ENCODE results near the gene MRPS22. TPM values are rescaled to one million over a fixed set of nuclear protein-coding genes. Genes with fewer than 3 reads are reported as not detected.

The MRPS22 gene
- total and polyA plus RNA-seq, 2 of the 13 experiments (the other 11 are each of a cell fraction or from before 2014, with no cell fraction given) = 52.7 to 113 TPM

DNA sequence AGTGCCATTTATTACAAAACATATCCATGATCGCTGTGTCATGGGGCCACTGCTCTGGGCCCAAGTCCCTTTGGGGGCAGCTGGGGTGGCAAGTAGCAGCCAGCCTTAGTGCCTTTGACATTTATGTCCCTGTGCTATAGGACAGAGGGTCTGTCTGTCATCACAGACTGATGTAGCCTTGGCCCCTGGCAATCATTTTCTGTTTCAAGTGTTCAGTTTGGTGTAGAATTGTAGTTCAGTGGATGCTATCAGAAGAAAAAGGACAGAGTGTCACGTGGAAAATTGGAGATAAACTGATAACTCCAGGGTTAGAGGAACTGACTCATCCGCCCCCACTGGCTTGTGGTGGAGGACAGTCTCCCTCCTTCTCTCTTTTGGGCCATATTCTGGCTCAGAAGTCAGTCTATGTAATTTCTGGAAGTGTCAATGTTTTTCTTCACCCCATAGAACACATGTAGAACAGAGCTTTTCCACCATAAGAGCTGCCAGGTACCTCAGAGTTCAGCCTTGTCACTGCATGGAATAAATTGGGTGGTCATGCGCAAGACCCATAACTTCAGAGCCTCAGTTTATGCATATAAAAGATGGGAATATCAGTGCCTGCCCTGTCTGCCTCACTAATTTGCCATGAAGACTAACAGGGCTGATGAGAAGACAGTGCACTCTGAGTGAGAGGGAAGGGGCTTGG is 4.5 kb upstream of the MRPS22 start:
- H3K4me1 ChIP-seq (ENCODE audit: insufficient read depth, low read length) = 0 out of 2 replicates have a peak, but pooled peaks cover 6% of the 10 kb centered on the region
- 30% methylated on average over 4 of the region's 4 CpGs for WGBS (ENCODE audit: low lambda C conversion rate)
- no peak overlapping the region for H2AFZ ChIP-seq (ENCODE audit: low read length)
- H3K4me2 ChIP-seq (ENCODE audit: low read depth, low read length) = no peak overlapping the region
- H3K9ac ChIP-seq (ENCODE audit: insufficient read depth, low read depth, low read length) = no peak overlapping the region
- ChIA-PET POLR2A (no interaction called here), CTCF (ENCODE audit: low intra/inter-chr PET ratio, low total read pairs) (no interaction called here)
- no peak overlapping the region for H3K4me3 ChIP-seq (replicated peaks in 1 of 3; ENCODE audit: insufficient read depth in 1 of 3, low read depth in 2 of 3, low read length in 3 of 3)
- ATAC-seq (no peak), FAIRE-seq (no peak), DNase-seq (ENCODE audit: low spot score) (no peak)
- H3K27ac ChIP-seq (ENCODE audit: extremely low read length, insufficient read depth, low read length) = no peak overlapping the region
- no peaks in the 10 kb centered on the region for H3K9me3 ChIP-seq (ENCODE audit: low read length)
- no peaks in the 10 kb centered on the region; a peak in 1 of 5 replicates for H3K27me3 ChIP-seq (ENCODE audit: control insufficient read depth in 1 of 2, insufficient read depth in 2 of 2, low read length in 2 of 2)
- no TSS peak for BruUV-seq (replicated peaks)
- peaks cover 4% of the 10 kb centered on the region for H3K79me2 ChIP-seq (ENCODE audit: insufficient read depth, low read length)
- no peaks in the 10 kb centered on the region for H3K36me3 ChIP-seq (replicated peaks in 1 of 2; ENCODE audit: control insufficient read depth in 1 of 2, insufficient read depth in 2 of 2, low read length in 2 of 2)
- in situ Hi-C loops (cut with HindIII; ENCODE audit: extremely low pct_ligation_motif_present, low pct_unique_long_range_greater_than_20kb) (no loop called here), intact Hi-C loops (cut with micrococcal nuclease; ENCODE audit: unreplicated experiment) (no loop called here)
- no peaks in the 10 kb centered on the region for H4K20me1 ChIP-seq (ENCODE audit: insufficient read depth, low read length)
- TF ChIP-seq, protein P1, sequence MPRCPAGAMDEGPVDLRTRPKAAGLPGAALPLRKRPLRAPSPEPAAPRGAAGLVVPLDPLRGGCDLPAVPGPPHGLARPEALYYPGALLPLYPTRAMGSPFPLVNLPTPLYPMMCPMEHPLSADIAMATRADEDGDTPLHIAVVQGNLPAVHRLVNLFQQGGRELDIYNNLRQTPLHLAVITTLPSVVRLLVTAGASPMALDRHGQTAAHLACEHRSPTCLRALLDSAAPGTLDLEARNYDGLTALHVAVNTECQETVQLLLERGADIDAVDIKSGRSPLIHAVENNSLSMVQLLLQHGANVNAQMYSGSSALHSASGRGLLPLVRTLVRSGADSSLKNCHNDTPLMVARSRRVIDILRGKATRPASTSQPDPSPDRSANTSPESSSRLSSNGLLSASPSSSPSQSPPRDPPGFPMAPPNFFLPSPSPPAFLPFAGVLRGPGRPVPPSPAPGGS (CRISPR knock-in tag; IDR thresholded peaks at IDR 0.05) = no peak
- TF ChIP-seq ZNF496 (CRISPR knock-in tag; IDR thresholded peaks at IDR 0.05; ENCODE audit: insufficient replicate concordance) = no peak
- no peak for TF ChIP-seq PTBP1 (IDR thresholded peaks at IDR 0.05; ENCODE audit: low read depth, low read length, poor library complexity, severe bottlenecking)
- TF ChIP-seq NR2F2 (IDR thresholded peaks at IDR 0.05; ENCODE audit: borderline replicate concordance, low read depth) = no peak
- TF ChIP-seq RORA (CRISPR knock-in tag; IDR thresholded peaks at IDR 0.05) = no peak
- no peak for TF ChIP-seq ZNF263 (CRISPR knock-in tag; IDR thresholded peaks at IDR 0.05)
- TF ChIP-seq CEBPZ (IDR thresholded peaks at IDR 0.05; ENCODE audit: low read length) = no peak
- TF ChIP-seq, protein P2, sequence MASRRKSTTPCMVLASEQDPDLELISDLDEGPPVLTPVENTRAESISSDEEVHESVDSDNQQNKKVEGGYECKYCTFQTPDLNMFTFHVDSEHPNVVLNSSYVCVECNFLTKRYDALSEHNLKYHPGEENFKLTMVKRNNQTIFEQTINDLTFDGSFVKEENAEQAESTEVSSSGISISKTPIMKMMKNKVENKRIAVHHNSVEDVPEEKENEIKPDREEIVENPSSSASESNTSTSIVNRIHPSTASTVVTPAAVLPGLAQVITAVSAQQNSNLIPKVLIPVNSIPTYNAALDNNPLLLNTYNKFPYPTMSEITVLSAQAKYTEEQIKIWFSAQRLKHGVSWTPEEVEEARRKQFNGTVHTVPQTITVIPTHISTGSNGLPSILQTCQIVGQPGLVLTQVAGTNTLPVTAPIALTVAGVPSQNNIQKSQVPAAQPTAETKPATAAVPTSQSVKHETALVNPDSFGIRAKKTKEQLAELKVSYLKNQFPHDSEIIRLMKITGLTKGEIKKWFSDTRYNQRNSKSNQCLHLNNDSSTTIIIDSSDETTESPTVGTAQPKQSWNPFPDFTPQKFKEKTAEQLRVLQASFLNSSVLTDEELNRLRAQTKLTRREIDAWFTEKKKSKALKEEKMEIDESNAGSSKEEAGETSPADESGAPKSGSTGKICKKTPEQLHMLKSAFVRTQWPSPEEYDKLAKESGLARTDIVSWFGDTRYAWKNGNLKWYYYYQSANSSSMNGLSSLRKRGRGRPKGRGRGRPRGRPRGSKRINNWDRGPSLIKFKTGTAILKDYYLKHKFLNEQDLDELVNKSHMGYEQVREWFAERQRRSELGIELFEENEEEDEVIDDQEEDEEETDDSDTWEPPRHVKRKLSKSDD (CRISPR knock-in tag; IDR thresholded peaks at IDR 0.05; ENCODE audit: low read depth) = no peak
- TF ChIP-seq PHF20 (CRISPR knock-in tag; IDR thresholded peaks at IDR 0.05) = no peak
- TF ChIP-seq ZNF180 (CRISPR knock-in tag; IDR thresholded peaks at IDR 0.05; ENCODE audit: borderline replicate concordance, low read depth) = no peak
- TF ChIP-seq, protein P3, sequence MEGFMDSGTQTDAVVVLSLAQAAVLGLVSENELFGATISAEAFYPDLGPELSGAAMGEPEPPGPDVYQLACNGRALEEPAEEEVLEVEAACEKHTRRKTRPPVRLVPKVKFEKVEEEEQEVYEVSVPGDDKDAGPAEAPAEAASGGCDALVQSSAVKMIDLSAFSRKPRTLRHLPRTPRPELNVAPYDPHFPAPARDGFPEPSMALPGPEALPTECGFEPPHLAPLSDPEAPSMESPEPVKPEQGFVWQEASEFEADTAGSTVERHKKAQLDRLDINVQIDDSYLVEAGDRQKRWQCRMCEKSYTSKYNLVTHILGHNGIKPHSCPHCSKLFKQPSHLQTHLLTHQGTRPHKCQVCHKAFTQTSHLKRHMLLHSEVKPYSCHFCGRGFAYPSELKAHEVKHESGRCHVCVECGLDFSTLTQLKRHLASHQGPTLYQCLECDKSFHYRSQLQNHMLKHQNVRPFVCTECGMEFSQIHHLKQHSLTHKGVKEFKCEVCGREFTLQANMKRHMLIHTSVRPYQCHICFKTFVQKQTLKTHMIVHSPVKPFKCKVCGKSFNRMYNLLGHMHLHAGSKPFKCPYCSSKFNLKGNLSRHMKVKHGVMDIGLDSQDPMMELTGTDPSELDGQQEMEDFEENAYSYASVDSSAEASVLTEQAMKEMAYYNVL (CRISPR knock-in tag; IDR thresholded peaks at IDR 0.05; ENCODE audit: borderline replicate concordance) = no peak
- TF ChIP-seq MTA1 (CRISPR knock-in tag; IDR thresholded peaks at IDR 0.05; ENCODE audit: borderline replicate concordance) = no peak
- no peak for TF ChIP-seq MTF2 (CRISPR knock-in tag; IDR thresholded peaks at IDR 0.05; ENCODE audit: borderline replicate concordance)
- TF ChIP-seq ZNF839 (CRISPR knock-in tag; IDR thresholded peaks at IDR 0.05; ENCODE audit: borderline replicate concordance) = no peak

Data from HepG2 (cell line).